Astrocyte (in vitro differentiated cells and primary cell): Measurements from ENCODE around the gene SMAD1. TPM values are rescaled to one million over a fixed set of nuclear protein-coding genes. Genes with fewer than 3 reads are reported as not detected.
A peak's percentile ranks its signal among the peaks of the same experiment; 100 is the strongest.

Source experiments
- DNase-seq: peaks from one replicate; pipeline ENCODE4 v3.0.0-alpha.2; 2010; ENCODE audit warnings: low read depth
- FAIRE-seq: peaks from 2 replicates; lab custom pipeline; 2011; peaks lifted over from hg19 to GRCh38; lab: Jason Lieb, UNC
- H2AFZ ChIP-seq: 2 replicates; pipeline ENCODE4 v1.6.0; 2012; ENCODE audit warnings: low read depth, low read length, inconsistent platforms
- H3K27ac ChIP-seq: 2 replicates; pipeline ENCODE4 v1.5.1; 2011; ENCODE audit warnings: low read depth, low read length, inconsistent platforms
- H3K27me3 ChIP-seq: 2 replicates; pipeline ENCODE4 v1.6.0; 2011; ENCODE audit warnings: low read length, inconsistent platforms; ENCODE audit not compliant: insufficient read depth
- H3K36me3 ChIP-seq: 2 replicates; pipeline ENCODE4 v1.5.1; 2011; ENCODE audit warnings: low read length, inconsistent platforms; ENCODE audit not compliant: insufficient read depth
- H3K4me1 ChIP-seq: 2 replicates; pipeline ENCODE4 v1.5.1; 2011; ENCODE audit warnings: low read length, inconsistent platforms; ENCODE audit not compliant: insufficient read depth
- H3K4me2 ChIP-seq: 2 replicates; pipeline ENCODE4 v1.6.0; 2012; ENCODE audit warnings: low read length, inconsistent platforms
- H3K4me3 ChIP-seq: 2 replicates; pipeline ENCODE4 v1.5.1; 2011; ENCODE audit warnings: low read depth, mild to moderate bottlenecking, low read length, inconsistent platforms; ENCODE audit not compliant: insufficient read depth
- H3K79me2 ChIP-seq: 2 replicates; pipeline ENCODE4 v1.6.0; 2012; ENCODE audit warnings: mild to moderate bottlenecking, low read length, inconsistent platforms; ENCODE audit not compliant: insufficient read depth
- H3K9ac ChIP-seq: 2 replicates; pipeline ENCODE4 v1.6.0; 2012; ENCODE audit warnings: mild to moderate bottlenecking, low read length, inconsistent platforms
- H3K9me3 ChIP-seq: 2 replicates; pipeline ENCODE4 v1.5.1; 2012; ENCODE audit warnings: low read depth, mild to moderate bottlenecking, low read length, inconsistent platforms; ENCODE audit not compliant: insufficient read depth
- H4K20me1 ChIP-seq: 2 replicates; pipeline ENCODE4 v1.6.0; 2012; ENCODE audit warnings: low read length, inconsistent platforms; ENCODE audit not compliant: insufficient read depth
- H3K27ac Mint-ChIP-seq: one replicate; pipeline ENCODE4 v1.8.0; 2021; ENCODE audit warnings: mild to moderate bottlenecking, mixed read lengths; ENCODE audit not compliant: unreplicated experiment
- H3K27me3 Mint-ChIP-seq: one replicate; pipeline ENCODE4 v1.8.0; 2021; ENCODE audit warnings: low read depth, mixed read lengths; ENCODE audit not compliant: unreplicated experiment
- H3K36me3 Mint-ChIP-seq: one replicate; pipeline ENCODE4 v1.8.0; 2021; ENCODE audit warnings: low read depth, mixed read lengths; ENCODE audit not compliant: unreplicated experiment
- H3K4me1 Mint-ChIP-seq: one replicate; pipeline ENCODE4 v1.8.0; 2021; ENCODE audit warnings: low read depth, mixed read lengths; ENCODE audit not compliant: unreplicated experiment
- H3K4me3 Mint-ChIP-seq: one replicate; pipeline ENCODE4 v1.8.0; 2021; ENCODE audit warnings: mild to moderate bottlenecking, moderate library complexity, mixed read lengths; ENCODE audit not compliant: unreplicated experiment
- H3K9me3 Mint-ChIP-seq: one replicate; pipeline ENCODE4 v1.8.0; 2021; ENCODE audit warnings: mild to moderate bottlenecking, mixed read lengths; ENCODE audit not compliant: unreplicated experiment
- CTCF ChIP-seq: IDR thresholded peaks from 2 replicates; pipeline ENCODE4 v1.5.1; 2011; ENCODE audit warnings: low read depth, mild to moderate bottlenecking, inconsistent platforms, low read length, moderate library complexity; ENCODE audit not compliant: insufficient read depth
- EZH2 ChIP-seq: IDR thresholded peaks from 2 replicates; pipeline ENCODE4 v1.6.1; 2012; ENCODE audit warnings: mild to moderate bottlenecking, low read length, inconsistent platforms; ENCODE audit not compliant: insufficient read depth
- total RNA-seq: library from RNA; stranded (reverse); gene quantifications from 2 replicates; pipeline ENCODE4 v1.2.1, GENCODE V29; 2021

SMAD1 gene
- total RNA-seq, 1 donor from 2014 or later = 29.6 TPM

- Histone ChIP-seq H4K20me1 (peaks cover 36% of the 10 kb centered on the region), H2AFZ (peak overlapping the region; percentile 93), H3K4me1 (peaks cover 13% of the 10 kb centered on the region), H3K4me3 (peak overlapping the region; percentile 85), H3K4me2 (peak overlapping the region; percentile 97), H3K79me2 (peaks cover 56% of the 10 kb centered on the region), H3K36me3 (no peaks in the 10 kb centered on the region), H3K27ac (peak overlapping the region; percentile 89), H3K9ac (peak overlapping the region; percentile 88), H3K9me3 (no peaks in the 10 kb centered on the region), H3K27me3 (no peaks in the 10 kb centered on the region)
- Mint-ChIP-seq H3K27ac (peak overlapping the region; percentile 76), H3K36me3 (no peaks in the 10 kb centered on the region), H3K9me3 (no peaks in the 10 kb centered on the region), H3K4me3 (no peak overlapping the region), H3K27me3 (no peaks in the 10 kb centered on the region), H3K4me1 (peaks cover 3% of the 10 kb centered on the region)
- no peak for TF ChIP-seq CTCF
- no peak for TF ChIP-seq EZH2
- FAIRE-seq (peak; percentile 41), DNase-seq (peak; percentile 82)
Observed at GRCh38 chr4:145482209-145483037, 770 bp downstream of the SMAD1 start.

GRCh38 chr4:145483514-145483913, 1.9 kb downstream of the SMAD1 start:
- no peaks in the 10 kb centered on the region for H3K36me3 Mint-ChIP-seq
- H3K27ac Mint-ChIP-seq = no peak overlapping the region
- Histone ChIP-seq H3K36me3 (no peaks in the 10 kb centered on the region), H4K20me1 (peaks cover 47% of the 10 kb centered on the region), H3K27me3 (no peaks in the 10 kb centered on the region), H3K27ac (no peak overlapping the region), H3K79me2 (peaks cover 67% of the 10 kb centered on the region), H3K4me3 (peak overlapping the region; percentile 85), H2AFZ (no peak overlapping the region), H3K9ac (peak overlapping the region; percentile 88), H3K4me2 (peak overlapping the region; percentile 97), H3K4me1 (peaks cover 13% of the 10 kb centered on the region), H3K9me3 (no peaks in the 10 kb centered on the region)
- no peaks in the 10 kb centered on the region for H3K27me3 Mint-ChIP-seq
- H3K4me3 Mint-ChIP-seq = no peak overlapping the region
- DNase-seq = no peak
- FAIRE-seq = peak; percentile 26
- peaks cover 7% of the 10 kb centered on the region for H3K4me1 Mint-ChIP-seq
- TF ChIP-seq EZH2 (no peak), CTCF (no peak)
- no peaks in the 10 kb centered on the region for H3K9me3 Mint-ChIP-seq
